ENCODE data around the gene TBCD. TPM values are rescaled to one million over a fixed set of nuclear protein-coding genes. Genes with fewer than 3 reads are reported as not detected.

The TBCD gene
- total and polyA plus RNA-seq, 2 donors (not counting 1 experiment from before 2014, with no cell fraction given), result 22.1 to 36.7 TPM

DNA sequence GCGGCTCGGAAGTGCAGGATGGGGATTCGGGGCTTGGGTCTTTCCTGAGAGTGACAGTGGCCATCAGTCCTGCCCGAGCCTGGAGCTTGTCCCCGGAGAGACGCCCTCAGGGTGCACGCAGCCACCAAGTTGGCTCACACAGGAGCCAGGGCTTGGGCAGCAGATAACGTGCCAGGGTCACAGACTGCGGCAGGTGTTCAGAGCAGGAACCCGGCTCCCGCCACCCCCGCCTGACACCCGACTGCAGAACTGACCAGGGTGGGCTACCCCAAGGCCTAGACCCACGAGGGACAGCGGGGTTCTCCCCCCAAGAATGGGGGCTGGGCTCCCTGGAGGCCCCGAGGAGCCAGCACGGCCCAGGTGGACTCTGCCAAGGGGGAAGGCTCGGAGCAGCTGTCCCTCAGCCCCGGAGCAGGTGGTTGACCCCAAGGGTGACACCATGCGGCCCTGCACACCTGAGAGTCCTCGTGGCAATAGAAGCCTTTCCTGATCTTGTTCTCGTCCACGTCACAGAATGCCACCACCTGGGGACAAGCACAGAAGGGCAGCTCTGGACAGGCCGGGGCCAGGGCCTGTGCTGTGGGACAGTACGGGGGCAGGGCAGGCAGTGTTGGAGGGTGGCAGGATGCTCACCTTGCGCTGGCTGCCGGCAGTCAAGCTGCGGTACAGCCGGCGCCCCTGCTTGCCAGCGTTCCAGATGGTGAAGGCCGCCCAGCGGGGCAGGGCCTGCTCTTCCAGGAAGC, 205.0 kb downstream of the TBCD start:
- H3K79me2 ChIP-seq (ENCODE audit: control insufficient read depth, insufficient read depth, low read length), result no peaks in the 10 kb centered on the region
- H3K36me3 ChIP-seq (ENCODE audit: control insufficient read depth, insufficient read depth, low read length), result no peaks in the 10 kb centered on the region
- H3K9ac ChIP-seq (ENCODE audit: insufficient read depth, low read length), result no peak overlapping the region
- H4K20me1 ChIP-seq (ENCODE audit: control insufficient read depth, extremely low read depth, insufficient read depth, low read length), result no peaks in the 10 kb centered on the region
- H3K27ac ChIP-seq (ENCODE audit: insufficient read depth, low read length), result no peak overlapping the region
- no peak overlapping the region for H3K4me3 ChIP-seq (replicated peaks in 1 of 4; ENCODE audit: control extremely low read depth in 1 of 4, insufficient read depth in 1 of 4, low read depth in 3 of 4, low read length in 4 of 4)
- TF ChIP-seq CTCF (conservative IDR thresholded peaks at IDR 0.05 in 1 of 2, IDR thresholded peaks at IDR 0.05 in 1 of 2; ENCODE audit: low read depth in 1 of 2, low read length in 2 of 2) (no peak), EZH2 (IDR thresholded peaks at IDR 0.05; ENCODE audit: low read length, missing control alignments) (no peak)
- H3K4me1 ChIP-seq (ENCODE audit: control insufficient read depth, extremely low read depth, insufficient read depth, low read length), result no peaks in the 10 kb centered on the region
- H3K4me2 ChIP-seq (ENCODE audit: extremely low read depth, insufficient read depth, low read length), result no peak overlapping the region
- no peak for DNase-seq (ENCODE audit: low read depth in 2 of 2)
- no peak overlapping the region for H2AFZ ChIP-seq (ENCODE audit: low read length)
- H3K27me3 ChIP-seq (ENCODE audit: control insufficient read depth, insufficient read depth, low read length), result no peaks in the 10 kb centered on the region
- no peaks in the 10 kb centered on the region for H3K9me3 ChIP-seq (ENCODE audit: control insufficient read depth, insufficient read depth, low read depth, low read length)

DNA sequence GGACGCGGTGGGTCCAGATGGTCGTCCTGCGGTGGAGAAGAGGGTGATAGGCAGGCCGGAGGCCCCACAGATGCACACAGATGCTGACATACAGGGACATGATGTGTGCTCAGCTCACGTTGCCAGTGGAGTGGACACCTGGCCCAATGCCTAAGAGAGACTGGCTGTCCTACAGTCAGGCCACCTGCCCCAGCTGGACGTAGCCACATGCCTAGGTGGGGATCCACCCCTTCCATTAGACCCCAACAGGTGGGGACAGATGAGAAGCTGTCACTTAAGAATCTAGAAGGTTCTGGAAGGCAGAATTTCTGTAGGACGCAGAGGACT, 205.6 kb downstream of the TBCD start:
- no peaks in the 10 kb centered on the region for H3K36me3 ChIP-seq (ENCODE audit: control insufficient read depth, insufficient read depth, low read length)
- no peaks in the 10 kb centered on the region for H3K27me3 ChIP-seq (ENCODE audit: control insufficient read depth, insufficient read depth, low read length)
- no peaks in the 10 kb centered on the region for H3K79me2 ChIP-seq (ENCODE audit: control insufficient read depth, insufficient read depth, low read length)
- no peak for DNase-seq (ENCODE audit: low read depth in 2 of 2)
- H3K4me2 ChIP-seq (ENCODE audit: extremely low read depth, insufficient read depth, low read length), result no peak overlapping the region
- H3K9me3 ChIP-seq (ENCODE audit: control insufficient read depth, insufficient read depth, low read depth, low read length), result no peaks in the 10 kb centered on the region
- H4K20me1 ChIP-seq (ENCODE audit: control insufficient read depth, extremely low read depth, insufficient read depth, low read length), result no peaks in the 10 kb centered on the region
- H2AFZ ChIP-seq (ENCODE audit: low read length), result no peak overlapping the region
- no peak overlapping the region for H3K9ac ChIP-seq (ENCODE audit: insufficient read depth, low read length)
- H3K4me3 ChIP-seq (replicated peaks in 1 of 4; ENCODE audit: control extremely low read depth in 1 of 4, insufficient read depth in 1 of 4, low read depth in 3 of 4, low read length in 4 of 4), result no peak overlapping the region
- H3K4me1 ChIP-seq (ENCODE audit: control insufficient read depth, extremely low read depth, insufficient read depth, low read length), result no peaks in the 10 kb centered on the region
- no peak overlapping the region for H3K27ac ChIP-seq (ENCODE audit: insufficient read depth, low read length)
- TF ChIP-seq CTCF (conservative IDR thresholded peaks at IDR 0.05 in 1 of 2, IDR thresholded peaks at IDR 0.05 in 1 of 2; ENCODE audit: low read depth in 1 of 2, low read length in 2 of 2), result no peak

DNA sequence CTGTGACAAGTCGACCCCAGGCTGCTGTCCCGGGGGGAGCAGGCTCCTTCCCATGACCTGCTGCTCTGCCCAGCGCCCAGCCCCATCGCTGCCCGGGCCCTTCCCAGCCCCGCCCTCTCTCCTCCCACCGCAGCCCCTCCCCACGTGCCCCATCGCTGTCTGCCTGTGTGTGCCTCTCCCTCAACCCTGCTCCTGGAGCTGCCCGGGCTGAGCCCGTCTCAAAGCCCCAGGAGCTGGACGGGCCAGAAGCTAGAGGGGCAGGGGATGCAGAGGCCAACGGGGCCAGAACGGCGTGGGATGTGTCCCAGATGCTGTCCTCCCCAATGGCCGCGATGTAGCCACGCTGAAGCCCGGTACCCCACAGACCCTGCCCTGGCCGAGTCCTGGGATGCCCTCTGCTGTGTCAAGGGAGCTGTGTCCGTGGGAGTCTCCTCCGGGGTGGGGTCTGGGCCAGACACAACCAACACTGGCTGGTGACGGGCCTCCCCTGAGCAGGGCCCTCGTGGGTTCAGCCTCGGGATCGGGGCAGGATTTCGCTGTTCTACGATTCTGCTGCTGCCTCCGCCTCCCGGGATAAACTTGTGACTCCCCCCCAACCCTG, 206.2 kb downstream of the TBCD start:
- TF ChIP-seq CTCF (conservative IDR thresholded peaks at IDR 0.05 in 1 of 2, IDR thresholded peaks at IDR 0.05 in 1 of 2; ENCODE audit: low read depth in 1 of 2, low read length in 2 of 2), result no peak
- TF ChIP-seq EZH2 (IDR thresholded peaks at IDR 0.05; ENCODE audit: low read length, missing control alignments), result no peak

More for the DNA sequence above, 206.2 kb downstream of the TBCD start:
- no peak overlapping the region for H3K4me2 ChIP-seq (ENCODE audit: extremely low read depth, insufficient read depth, low read length)
- H3K9me3 ChIP-seq (ENCODE audit: control insufficient read depth, insufficient read depth, low read depth, low read length), result no peaks in the 10 kb centered on the region
- no peaks in the 10 kb centered on the region for H3K79me2 ChIP-seq (ENCODE audit: control insufficient read depth, insufficient read depth, low read length)
- H3K9ac ChIP-seq (ENCODE audit: insufficient read depth, low read length), result no peak overlapping the region
- H3K27ac ChIP-seq (ENCODE audit: insufficient read depth, low read length), result no peak overlapping the region
- H3K4me1 ChIP-seq (ENCODE audit: control insufficient read depth, extremely low read depth, insufficient read depth, low read length), result no peaks in the 10 kb centered on the region
- no peaks in the 10 kb centered on the region for H3K36me3 ChIP-seq (ENCODE audit: control insufficient read depth, insufficient read depth, low read length)
- no peak overlapping the region for H2AFZ ChIP-seq (ENCODE audit: low read length)
- H4K20me1 ChIP-seq (ENCODE audit: control insufficient read depth, extremely low read depth, insufficient read depth, low read length), result no peaks in the 10 kb centered on the region
- no peak for DNase-seq (ENCODE audit: low read depth in 2 of 2)
- no peak overlapping the region for H3K4me3 ChIP-seq (replicated peaks in 1 of 4; ENCODE audit: control extremely low read depth in 1 of 4, insufficient read depth in 1 of 4, low read depth in 3 of 4, low read length in 4 of 4)
- no peaks in the 10 kb centered on the region for H3K27me3 ChIP-seq (ENCODE audit: control insufficient read depth, insufficient read depth, low read length)

Data from fibroblast of lung (primary cell).